Panc1 (cell line): ENCODE results near the gene MST1.

Source experiments
- CTCF ChIP-seq: fragments of 450-650 bp; IDR thresholded peaks from 2 replicates; pipeline ENCODE4 v1.5.1; 2017; ENCODE audit warnings: mild to moderate bottlenecking
- POLR2AphosphoS5 ChIP-seq: IDR thresholded peaks from 2 replicates; pipeline ENCODE4 v1.6.1; 2012; ENCODE audit warnings: mild to moderate bottlenecking, low read depth, low read length, moderate library complexity
- REST ChIP-seq, 2 experiments: IDR thresholded peaks; 2 replicates each; pipeline ENCODE4 v1.6.1; 2011 to 2012; ENCODE audit warnings: low read depth in 2 of 2, control low read depth in 1 of 2, low read length in 1 of 2, mild to moderate bottlenecking in 1 of 2, moderate library complexity in 1 of 2; ENCODE audit not compliant: insufficient read depth in 1 of 2

GRCh38 chr3:49709852-49710251, 20.6 kb upstream of the MST1 start:
- TF ChIP-seq CTCF = no peak
- TF ChIP-seq POLR2AphosphoS5 = no peak
- no peak for TF ChIP-seq REST (IDR thresholded peaks at IDR 0.05; ENCODE audit: insufficient read depth in 1 of 2, low read depth in 2 of 2, low read length in 1 of 2)
